CD4-positive, alpha-beta T cell treated with Interleukin-15 for 4 hours (primary cell): ENCODE results near the gene PLEKHN1.

ENCODE experiments used
- DNase-seq: peaks from one replicate; pipeline ENCODE4 v3.0.0-alpha.2; 2020; ENCODE audit warnings: low spot score

Gene PLEKHN1, protein sequence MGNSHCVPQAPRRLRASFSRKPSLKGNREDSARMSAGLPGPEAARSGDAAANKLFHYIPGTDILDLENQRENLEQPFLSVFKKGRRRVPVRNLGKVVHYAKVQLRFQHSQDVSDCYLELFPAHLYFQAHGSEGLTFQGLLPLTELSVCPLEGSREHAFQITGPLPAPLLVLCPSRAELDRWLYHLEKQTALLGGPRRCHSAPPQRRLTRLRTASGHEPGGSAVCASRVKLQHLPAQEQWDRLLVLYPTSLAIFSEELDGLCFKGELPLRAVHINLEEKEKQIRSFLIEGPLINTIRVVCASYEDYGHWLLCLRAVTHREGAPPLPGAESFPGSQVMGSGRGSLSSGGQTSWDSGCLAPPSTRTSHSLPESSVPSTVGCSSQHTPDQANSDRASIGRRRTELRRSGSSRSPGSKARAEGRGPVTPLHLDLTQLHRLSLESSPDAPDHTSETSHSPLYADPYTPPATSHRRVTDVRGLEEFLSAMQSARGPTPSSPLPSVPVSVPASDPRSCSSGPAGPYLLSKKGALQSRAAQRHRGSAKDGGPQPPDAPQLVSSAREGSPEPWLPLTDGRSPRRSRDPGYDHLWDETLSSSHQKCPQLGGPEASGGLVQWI

DNA sequence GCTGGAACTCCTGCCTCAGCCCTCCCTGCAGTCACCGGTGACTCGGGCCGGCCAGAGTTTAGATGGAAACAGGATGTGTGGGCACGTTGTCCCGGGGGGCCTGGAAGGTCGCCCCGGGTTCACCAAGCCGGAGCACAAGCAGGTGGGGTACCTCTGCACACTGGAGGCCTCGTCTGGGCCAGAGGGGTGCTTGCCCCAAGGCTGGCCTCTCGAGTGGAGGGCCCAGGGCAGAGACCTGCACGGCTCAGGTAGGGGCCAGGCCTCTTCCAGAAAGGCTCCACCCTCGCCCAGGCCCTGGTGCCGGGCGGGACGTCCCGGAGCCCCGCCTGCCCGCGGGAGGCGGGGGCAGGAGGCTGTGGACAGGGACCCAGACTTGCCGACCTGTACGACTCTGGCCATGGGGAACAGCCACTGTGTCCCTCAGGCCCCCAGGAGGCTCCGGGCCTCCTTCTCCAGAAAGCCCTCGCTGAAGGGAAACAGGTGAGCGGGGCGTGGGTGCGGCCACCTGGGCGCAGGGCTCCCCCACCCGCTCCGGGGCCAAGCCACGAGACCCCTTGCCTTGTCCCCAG, at the start of gene PLEKHN1:
Gene PLEKHN1 (plus strand): TSS at position 348 of the 569 bp plus-strand sequence. CDS start 50 bp downstream, at position 398.
- DNase-seq = peak; percentile 28

DNA sequence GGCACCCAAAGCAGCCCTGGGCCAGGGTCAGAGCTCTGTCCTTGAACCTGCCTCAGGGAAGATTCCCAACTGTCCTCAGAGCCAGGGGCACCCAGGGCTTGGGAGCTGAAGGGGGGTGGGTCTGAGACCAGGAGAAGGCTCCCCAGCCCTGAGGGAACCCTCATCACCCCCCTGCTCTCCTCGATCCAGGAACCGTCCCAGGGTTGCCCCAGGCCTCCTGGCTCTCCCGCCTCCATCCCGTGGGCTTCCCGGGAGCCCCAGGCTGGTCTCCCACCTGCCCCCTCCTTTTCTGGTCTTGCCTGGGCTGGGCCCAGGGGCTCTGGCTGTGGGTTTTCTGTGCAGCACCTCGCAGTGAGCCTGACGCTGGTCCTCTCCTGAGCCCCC, 49.2 kb upstream of the PLEKHN1 start:
- no peak for DNase-seq

DNA sequence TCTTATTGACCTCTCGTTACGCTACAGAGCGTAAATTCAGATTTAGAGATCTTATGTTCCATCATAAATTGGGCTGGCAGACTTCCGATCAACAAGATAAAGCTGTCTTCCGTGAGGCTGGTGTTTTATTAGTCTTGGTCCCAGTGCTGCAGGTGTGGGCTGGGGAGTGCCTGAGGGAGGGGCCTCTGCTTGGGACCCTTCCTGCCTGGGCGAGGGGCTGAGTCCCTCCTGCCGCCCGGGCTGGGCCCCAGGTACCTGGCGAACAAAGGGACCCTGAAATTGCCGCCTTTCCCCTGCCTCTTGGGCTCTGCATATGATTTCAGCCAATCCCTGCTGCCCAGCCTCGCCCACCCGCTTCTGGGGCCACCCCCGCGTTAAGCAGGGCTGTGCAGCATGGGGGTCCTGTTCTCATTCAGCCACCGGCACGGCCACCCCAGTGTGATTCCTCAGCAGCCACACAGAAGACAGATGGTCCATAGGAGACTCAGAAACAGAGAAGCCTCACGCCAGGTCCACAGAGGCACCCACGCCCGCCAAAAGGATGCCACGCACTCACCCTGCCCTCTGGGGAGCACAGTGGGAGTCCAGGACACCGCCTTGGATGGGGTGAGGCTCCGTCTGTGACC, 48.7 kb upstream of the PLEKHN1 start:
- no peak for DNase-seq

DNA sequence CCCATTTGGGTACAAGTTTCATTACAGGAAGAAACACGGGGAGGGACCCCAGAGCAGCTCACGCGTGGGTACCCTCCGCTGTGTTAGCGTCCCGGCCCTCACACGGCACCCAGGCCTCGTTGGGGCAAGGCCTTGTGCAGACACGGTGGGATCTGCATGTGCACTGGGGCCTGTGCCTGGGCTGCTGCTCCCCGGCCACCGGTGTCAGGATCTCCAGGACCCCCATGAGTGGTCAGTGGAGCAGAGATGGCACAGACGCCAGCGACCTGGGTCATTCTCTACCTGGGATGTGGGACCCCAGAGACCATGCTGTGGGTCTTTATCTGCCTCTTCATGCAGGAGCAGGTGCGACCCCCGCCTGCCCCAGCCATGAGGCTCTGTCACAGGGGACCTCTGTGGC, 47.9 kb upstream of the PLEKHN1 start:
- DNase-seq = no peak

DNA sequence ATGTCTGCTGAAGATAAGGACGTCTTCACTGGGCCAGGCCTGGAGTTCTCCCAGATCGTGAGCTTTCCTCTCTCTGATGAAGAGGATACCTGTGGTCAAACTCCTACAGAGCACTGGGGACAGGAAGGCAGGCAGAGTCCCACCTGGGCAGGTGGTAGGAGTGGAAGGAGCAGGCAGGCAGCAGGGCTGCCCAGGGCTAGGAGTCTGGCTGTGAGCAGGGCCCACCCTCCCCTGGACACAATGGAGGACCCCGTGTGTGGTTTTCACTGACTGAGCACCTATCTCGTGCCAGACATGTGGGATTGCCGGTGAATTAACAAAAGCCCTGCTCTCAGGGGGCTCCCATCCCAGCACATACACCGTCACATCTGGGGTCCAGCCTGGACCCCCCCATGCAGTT, 47.4 kb upstream of the PLEKHN1 start:
- no peak for DNase-seq

DNA sequence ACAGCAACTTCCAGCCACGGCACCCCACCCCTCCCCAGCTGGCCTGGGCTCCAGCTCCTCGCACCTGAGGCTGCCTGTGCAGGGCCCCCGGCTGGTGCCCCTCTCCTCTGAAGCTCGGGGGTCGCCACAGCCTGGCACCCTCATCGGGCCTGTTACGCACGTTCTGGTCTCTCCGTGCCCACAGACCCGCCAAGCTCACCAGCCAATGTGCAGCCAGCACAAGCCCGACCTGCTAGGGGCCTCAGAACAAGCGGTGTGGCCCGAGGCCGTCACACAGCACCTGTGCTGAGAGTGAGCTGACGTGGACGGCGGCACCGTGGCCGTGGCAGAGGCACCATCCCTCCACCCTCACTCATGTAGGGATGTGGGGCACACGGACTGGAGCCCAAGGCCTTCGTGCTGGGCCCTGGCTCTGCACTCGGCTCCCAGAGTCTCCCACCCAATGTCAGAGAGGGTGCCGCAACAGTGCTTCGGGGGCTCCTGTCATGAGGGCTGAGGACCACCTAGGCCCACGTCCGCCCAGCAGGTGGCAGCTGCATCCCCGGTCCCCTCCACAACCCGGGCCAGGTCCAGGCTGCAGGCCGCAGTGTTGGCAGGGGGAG, 46.9 kb upstream of the PLEKHN1 start:
- DNase-seq = no peak

DNA sequence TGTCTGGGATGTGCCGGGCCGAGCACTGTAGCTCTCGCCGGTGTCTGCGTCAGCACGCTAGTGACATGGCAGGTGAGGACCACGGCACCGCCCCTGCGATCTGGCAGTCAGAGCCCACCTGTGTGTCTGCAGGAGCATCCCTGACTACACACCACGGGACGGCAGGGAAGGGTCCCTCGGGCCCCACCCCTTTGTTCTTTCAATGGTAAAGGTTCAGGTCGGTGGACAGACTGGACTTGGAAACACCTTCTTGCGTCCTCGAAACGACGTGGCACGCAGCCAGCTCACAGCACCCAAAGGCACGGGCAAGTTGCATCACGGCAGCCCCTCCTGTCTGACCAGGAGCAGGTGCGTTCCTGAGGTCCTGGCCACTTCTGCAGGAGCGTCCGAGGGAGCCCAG, 46.3 kb upstream of the PLEKHN1 start:
- DNase-seq = no peak

DNA sequence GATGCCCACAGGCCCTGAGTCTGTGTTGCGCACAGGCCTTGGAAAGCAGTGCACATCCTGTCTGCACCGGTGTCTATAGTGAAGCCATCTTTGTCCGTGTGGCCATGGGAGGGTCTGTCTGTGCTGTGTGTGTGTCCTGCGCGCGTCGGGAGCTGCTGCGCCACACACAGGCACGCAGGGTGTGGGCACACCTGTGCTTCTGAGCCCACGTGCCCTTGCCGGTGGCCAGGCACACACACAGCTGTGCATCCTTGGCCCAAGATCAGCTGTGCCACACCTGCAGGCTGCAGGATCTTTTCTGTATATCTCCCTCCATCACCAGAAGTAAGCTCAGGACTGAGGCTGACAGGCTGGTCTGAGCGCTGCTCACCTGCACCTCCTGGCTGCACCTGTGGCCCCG, 45.8 kb upstream of the PLEKHN1 start:
- no peak for DNase-seq

DNA sequence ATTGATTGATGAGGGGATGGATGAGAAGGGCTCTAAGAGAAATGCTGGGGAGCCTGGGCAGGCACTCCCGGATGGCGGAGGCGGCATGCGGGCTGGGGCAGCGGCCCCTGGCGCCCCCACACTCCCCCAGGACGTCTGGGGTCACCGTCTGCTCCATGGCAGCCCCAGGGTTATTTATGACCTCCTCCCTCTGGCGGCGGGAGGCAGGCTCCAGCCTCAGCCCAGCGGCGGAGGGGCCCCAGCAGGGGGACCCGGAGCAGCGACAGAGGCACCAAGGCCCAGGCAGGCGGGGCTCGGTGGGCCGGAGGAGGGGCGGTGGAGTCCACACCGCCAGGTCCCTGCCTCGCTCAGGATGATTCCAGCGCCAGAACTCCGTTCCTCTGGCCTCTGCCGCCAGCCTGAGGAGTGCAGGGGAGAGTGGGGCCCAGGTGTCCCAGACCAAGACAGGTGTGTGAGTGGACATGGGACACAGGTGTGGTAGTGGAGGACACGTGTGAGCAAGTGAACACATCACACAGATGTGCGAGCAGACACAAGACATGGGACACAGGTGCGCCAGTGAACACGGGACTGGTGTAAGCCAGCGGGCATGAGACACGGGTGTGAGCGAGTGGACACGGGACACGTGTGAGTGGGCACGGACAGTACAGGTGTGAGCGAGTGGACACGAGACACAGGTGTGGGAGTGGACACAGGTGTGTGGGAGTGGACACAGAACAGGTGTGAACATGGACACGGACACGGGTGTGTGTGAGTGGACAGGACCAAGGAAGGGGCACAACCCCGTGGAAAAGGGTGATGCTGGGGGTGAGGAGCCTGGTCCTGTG, 45.1 kb upstream of the PLEKHN1 start:
- DNase-seq = no peak

DNA sequence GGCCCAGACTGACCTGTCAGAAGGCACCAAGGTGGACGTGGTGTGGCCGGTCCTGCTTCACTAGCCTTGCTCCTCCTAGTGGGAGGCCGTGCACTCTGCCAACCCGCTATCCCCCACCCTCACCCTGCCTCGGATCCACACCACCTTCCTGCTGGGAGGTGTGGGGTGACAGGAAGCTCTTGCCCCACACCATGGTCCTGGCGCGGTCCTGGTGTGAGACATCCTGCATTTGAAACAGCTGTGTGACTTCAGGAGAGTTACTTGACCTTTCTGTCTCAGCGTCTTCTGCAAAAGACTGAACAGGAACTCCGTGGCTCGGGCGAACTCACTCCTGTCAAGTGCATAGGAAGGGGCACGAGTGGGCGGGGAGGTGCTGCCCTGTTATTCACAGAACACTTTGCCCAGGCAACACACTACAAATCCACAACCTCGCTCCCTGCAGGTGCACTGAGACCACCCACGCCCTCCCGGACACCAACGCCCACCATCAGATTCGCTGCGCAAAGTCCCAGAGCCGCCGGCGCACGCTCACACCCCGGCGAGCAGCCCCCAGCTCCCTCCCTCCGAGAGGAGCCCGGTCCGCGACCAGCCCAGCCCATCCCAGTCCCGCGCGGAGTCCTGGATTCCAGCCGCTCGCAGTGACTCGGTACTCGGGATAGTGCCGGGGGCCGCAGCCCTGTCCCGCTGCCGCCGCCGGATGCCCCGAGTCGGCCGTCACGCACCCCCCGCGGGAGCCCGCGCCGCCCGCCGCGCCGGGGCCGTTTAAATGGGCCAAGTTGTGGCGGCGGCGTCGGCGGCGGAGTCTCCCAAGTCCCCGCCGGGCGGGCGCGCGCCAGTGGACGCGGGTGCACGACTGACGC, 42.9 kb upstream of the PLEKHN1 start, which contains the start of gene SAMD11:
Gene SAMD11 (plus strand): TSS at position 793 of the 860 bp plus-strand sequence. CDS start 509 bp downstream, outside the sequence.
- DNase-seq = peak; percentile 66

DNA sequence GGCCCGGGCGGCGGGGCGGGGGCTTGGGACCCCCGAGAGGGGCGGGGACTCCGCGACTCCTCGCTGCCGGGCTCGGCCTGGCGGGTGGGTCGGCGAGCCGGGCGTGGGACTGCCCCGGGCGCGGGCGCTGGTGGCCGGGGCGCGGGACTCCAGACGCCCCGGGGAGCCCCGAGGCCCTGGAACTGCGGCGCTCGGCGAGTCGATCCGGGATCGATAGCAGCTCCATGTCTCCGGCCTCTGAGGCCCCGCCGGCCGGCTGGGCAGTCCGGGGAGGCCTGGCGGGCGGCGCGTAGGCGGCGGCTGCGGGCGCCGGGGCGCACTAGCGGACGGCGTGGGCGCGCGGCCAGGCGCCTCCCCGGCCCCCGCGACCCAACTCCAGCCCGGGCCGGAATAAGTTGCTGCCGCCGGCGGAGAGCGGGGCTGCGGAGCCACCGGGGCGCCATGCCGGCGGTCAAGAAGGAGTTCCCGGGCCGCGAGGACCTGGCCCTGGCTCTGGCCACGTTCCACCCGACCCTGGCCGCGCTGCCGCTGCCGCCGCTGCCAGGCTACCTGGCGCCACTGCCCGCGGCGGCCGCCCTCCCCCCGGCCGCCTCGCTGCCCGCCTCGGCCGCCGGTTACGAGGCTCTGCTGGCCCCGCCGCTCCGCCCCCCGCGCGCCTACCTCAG, 42.2 kb upstream of the PLEKHN1 start:
- DNase-seq = no peak

DNA sequence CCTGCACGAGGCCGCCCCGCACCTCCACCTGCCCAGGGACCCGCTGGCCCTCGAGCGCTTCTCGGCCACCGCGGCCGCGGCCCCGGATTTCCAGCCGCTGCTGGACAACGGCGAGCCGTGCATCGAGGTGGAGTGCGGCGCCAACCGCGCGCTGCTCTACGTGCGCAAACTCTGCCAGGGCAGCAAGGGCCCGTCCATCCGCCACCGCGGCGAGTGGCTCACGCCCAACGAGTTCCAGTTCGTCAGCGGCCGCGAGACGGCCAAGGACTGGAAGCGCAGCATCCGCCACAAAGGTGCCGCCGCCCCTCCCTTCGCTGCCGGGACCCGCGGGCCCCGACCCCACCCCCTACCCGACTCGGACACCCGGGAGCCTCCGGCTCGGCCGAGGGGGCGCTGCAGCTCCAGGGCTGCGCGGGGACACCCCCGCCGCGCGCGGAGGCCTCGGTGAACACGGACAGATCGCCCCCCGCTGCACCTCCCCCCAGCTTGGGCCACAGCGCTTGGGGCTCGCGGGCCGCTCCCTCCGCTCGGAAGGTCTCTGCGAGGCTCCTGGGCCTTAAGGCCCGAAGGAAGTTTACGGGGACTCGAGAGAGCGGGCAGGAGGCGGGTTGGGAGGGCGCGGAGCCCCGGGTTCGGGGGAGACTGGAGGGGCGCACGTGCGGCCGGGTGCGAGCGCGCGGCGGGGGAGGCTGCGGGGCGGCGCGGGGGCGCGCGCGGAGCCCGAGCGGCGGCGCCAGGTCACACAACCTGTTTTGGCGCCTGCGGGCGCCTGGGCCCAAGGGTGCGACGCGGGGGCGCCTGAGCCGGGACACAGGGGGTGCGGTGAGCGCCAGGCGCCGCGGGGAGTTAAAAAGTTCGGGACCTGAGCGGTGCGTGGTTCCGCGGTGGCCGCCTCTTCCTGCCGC, 41.4 kb upstream of the PLEKHN1 start:
- DNase-seq = no peak

DNA sequence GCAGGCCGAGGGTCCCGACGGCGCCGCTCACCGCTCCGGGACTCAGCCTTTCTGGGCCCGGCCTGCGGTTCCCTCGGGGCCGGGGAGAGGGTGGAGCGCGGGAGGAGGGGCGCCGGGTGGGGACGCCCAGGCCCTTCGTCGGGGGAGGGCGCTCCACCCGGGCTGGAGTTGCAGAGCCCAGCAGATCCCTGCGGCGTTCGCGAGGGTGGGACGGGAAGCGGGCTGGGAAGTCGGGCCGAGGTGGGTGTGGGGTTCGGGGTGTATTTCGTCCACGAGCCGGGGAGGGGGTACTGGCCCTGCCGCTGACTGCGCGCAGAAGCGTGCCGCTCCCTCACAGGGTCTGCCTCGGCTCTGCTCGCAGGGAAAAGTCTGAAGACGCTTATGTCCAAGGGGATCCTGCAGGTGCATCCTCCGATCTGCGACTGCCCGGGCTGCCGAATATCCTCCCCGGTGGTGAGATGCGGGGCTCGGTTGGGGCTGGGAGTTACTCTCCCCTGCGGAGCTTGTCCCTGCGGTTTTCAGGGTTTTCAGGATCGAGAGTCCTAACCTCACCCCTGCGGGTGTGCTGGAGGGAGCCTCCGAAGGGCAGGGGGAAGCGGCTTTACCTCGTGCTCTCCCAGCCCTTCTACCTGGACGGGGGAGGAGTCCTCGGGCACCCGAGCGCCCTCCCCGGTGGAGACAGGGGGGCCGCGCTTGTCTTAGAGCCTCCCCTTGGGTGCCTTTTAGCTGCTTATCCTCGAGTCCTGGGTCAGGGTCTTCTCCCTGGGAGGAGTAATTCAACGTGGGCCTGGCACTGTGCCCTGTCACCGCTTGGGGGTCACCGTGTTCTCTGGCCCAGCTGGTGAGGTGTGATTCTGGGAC, 40.5 kb upstream of the PLEKHN1 start:
- DNase-seq = no peak

DNA sequence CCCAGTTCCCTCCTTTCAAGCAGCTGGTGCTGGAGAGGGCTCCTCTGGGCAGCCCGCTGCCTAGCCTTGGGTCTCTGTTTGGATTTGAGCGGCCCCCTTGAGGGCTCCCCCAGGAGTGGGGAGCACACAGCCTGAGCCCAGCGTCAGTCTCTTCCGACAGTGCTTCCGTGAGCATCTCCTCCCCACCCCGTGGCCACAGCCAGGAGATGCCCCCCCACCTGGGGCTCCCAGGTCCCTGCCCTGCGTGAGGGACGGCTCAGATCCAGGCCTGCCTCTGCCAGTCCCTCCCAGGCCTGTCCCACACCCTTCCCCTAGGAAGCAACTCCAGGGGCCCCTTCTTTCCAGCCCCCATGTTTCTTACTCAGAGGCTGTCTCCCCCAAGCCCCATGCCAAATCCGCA, 39.0 kb upstream of the PLEKHN1 start:
- no peak for DNase-seq

DNA sequence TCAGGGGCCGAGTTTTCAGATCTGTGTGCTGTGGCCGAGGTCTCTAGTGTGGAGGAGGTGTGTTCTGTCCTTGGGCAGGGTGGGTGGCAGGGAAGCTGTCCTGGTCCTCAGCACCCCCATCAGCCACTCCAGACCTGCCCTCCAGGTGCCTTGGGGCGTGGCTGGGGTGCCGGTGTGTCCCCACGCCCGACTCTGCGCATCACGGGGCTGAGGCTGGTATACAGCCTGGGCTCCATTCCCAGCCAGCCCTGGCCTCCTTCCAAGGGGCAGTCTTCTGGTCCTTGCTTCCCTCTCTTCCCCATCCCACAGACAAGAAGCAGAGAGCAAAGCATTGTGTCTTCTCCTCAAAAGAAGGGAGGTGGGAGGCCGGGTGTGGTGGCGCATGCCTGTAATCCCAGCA, 38.5 kb upstream of the PLEKHN1 start:
- no peak for DNase-seq

DNA sequence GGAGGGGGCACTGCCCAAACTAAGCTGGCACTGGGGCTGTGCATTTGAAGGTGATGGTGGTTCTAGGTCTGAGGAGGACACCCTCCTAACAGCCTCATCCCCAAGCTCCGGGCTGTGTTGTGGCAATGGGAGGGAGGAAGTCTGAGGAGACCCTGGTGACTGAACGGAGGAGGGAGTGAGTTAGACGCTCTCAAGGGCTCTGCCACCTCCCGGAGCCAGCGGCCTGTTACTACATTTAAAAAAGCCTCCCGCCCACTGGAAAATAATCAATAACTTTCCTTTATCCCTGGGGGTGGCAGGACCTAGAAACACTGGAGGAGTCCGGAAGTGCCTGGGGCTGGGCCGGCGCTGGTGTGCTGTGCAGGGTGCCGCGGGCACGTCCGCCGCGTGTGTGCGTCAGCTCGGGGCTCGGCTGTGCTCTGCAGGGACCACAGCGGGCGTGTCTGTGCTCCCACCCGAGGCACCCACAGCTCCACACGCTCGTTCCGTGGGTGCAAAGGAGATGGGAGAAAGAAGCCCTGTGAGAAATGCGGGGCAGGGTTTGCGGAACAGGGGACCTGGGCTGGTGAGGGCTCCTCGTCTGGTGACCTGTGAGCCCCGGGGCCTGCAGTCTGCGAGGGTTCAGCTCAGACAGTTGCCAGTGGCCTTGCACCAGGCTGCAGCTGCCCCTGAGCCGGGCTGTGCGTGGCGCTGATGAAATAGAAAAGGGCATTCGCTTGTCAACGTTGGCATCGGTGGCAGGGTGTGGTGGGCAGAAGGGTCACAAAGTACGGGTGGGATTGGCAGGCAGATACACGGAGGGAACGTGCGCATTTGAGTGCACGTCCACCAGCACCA, 37.2 kb upstream of the PLEKHN1 start:
- DNase-seq = no peak
